Stimulated activated CD4-positive, alpha-beta T cell treated with anti-CD3 and anti-CD28 coated beads, Interleukin-2, amount 100 ng/mL, for 24 hours (primary cell): ENCODE results near the gene WBP2.
"Not testable (repeated sequence)": the region's sequence is repeated elsewhere in the genome, so short reads cannot be mapped to it uniquely, and the experiment has no call there.

ENCODE experiments used
- DNase-seq, 2 donors: peaks; one replicate each; pipeline ENCODE4 v3.0.0-alpha.2; 2020

The WBP2 gene

DNA sequence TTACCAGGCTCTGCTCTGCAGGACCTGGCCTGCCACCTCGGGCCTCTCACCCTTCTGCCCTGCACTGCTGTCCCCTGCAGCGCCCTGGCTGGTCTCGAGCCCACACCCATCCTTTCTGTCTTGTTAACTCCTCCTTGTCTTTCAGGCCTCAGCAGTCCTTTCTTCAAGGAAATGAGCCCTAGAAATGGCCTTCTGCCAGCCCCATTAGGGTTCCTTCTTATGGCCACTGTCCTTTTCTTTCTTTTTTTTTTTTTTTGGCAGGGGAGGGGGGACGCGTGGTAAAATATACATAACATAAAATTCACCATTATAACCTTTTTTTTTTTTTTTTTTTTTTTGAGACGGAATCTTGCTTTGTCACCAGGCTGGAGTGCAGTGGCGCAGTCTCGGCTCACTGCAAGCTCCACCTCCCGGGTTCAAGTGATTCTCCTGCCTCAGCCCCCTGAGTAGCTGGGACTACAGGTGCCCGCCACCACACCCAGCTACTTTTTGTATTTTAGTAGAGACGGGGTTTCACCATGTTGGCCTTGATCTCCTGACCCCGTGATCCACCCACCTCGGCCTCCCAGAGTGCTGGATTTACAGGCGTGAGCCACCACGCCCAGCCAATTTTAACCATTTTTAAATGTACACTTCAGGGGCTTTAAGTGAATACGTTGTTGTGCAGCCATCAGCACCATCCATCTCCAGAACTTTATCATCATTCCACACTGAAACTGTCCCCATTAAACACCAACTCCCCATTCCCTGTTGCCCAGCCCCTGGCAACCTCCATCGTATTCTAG is 10.5 kb upstream of the WBP2 start:
- not testable (repeated sequence) for DNase-seq

DNA sequence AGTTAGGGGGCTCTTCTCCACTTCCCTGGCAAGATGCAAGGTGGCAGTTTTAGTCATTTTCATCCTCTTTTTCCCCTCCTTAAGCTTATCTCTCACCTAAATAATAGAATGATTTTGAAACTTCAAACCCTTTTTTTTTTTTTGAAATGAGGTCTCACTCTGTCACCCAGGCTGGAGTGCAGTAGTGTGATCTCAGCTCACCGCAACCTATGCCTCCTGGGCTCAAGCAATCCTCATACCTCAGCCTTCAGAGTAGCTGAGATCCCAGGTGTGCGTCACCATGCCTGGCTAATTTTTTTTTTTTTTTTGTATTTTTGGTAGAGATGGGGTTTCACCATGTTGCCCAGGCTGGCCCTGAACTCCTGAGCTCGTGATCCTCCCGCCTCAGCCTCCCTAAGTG is 9.8 kb upstream of the WBP2 start:
- DNase-seq: not testable (repeated sequence)

GRCh38 chr17:75864448-75864871 is 9.3 kb upstream of the WBP2 start:
- peak; percentile 30 to 35 for DNase-seq

GRCh38 chr17:75861927-75862317 is 6.8 kb upstream of the WBP2 start:
- no peak for DNase-seq

- DNase-seq: not testable (repeated sequence)
Measured at GRCh38 chr17:75859358-75859757, 4.2 kb upstream of the WBP2 start.

GRCh38 chr17:75856062-75856756 is 1.1 kb upstream of the WBP2 start:
- DNase-seq: no peak

GRCh38 chr17:75854881-75855309 is 240 bp downstream of the WBP2 start:
- DNase-seq: no peak

GRCh38 chr17:75854101-75854748 is 910 bp downstream of the WBP2 start:
- DNase-seq: no peak

GRCh38 chr17:75853433-75853832 is 1.7 kb downstream of the WBP2 start:
- DNase-seq: no peak

DNA sequence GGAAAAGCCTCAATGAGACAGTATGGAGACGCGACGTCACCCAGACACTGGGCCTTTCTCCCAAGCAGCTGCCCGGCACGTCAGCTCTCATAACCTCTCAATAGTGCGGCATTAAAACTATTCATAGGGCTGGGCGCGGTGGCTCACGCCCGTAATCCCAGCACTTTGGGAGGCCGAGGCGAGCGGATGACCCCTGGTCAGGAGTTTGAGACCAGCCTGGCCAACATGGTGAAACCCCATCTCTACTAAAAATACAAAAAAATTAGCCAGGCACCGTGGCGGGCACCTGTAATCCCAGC is 3.5 kb downstream of the WBP2 start:
- not testable (repeated sequence) for DNase-seq

DNA sequence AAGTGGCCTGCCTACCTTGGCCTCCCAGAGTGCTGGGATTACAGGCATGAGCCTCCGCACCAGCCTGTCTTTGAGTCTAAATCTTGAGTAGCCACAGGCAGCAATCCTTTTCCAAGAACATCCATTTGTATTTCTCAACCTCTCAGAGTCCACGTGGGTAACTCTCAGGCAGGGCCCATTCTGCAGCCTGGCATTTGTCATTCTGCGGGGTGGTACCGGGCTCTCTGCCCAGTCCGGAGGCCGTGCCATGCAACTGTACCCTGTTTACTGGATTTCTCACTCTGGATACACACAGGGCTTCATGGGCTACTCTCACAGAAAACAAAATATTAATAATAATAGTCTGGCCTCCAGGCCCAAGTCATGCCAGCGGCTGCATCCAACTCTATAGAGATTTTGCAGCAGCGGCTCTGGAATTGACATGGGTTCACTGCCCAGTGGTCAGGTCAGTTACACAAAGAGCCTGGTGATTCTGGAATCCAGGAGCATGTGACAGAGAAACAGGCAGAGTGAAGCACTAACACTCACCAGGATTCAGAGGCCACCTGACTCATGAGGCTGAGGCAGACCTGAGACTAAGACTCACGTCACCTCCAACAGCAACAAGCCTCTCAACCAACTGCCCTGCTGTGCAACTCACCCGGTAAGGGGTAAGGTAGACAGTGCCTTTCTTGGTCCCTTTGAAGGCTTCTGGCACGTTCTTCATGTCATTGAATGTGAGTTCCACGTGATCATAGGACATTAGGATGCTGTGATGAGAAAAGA is 4.0 kb downstream of the WBP2 start:
- no peak for DNase-seq

GRCh38 chr17:75849724-75850123 is 5.4 kb downstream of the WBP2 start:
- no peak for DNase-seq

DNA sequence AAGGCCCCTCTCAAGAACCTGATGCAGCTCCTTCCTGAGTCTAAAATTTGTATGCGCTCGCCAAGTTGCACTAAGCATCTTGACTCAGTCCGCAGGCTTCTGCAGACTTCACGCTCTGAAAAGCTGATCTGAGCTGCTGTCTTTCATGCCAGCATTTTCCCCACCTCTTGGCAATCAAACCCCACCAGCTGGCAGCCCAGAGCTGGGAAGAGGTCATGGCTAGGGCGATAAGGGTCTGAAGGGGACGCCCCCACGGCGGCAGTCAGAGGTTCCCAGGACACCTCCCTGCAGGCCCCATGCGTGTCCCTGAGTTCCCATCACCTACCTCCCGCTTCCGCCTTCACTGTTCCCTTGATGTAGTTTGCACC is 5.9 kb downstream of the WBP2 start:
- no peak for DNase-seq

GRCh38 chr17:75848523-75849278 is 6.4 kb downstream of the WBP2 start:
- DNase-seq: peak; percentile 92 to 94

DNA sequence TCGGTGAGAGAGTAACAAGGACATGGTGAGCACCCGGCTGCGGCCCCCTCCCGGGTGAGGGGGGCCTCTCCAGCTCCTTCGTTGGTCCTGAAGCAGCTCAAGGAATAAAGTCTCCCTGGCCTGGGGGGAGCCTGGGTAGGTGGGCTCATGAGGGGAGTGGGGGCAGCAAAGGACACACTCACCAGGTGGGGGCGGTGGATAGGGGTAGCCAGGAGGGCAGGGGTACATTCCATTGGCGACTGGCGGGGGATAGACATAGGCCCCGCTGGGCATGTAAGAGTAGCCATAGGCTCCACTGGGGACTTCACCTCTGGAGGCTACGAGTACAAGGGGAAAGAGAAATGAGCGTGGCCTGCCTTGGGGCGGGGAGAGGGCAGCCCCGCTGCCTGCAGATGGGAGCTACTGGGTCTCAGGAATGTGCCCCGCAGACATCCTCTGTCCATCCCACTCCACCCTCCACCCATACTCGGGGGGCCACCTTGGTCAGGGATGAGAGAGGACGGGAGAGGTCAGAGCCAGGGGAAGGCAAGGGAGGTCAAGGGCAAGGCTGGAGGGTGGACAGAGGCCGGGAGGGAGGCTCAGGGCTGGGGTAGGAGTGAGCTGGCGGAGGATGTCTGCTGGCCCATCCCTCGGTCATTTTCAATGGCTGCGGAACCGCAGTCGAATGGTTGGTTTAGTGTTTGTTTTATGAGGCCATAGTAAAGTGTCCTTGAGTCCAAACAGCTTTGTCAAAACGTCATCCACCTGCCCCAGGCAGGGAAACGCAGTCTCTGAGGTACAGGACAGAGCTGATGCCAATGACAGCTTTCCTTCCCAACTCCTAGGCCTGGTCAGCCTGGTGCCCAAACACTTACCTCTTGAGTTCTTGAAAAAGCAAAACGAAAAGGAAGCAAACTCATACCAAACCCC is 7.3 kb downstream of the WBP2 start:
- DNase-seq: no peak

- no peak for DNase-seq
Measured at GRCh38 chr17:75846692-75847613, 8.2 kb downstream of the WBP2 start.

DNA sequence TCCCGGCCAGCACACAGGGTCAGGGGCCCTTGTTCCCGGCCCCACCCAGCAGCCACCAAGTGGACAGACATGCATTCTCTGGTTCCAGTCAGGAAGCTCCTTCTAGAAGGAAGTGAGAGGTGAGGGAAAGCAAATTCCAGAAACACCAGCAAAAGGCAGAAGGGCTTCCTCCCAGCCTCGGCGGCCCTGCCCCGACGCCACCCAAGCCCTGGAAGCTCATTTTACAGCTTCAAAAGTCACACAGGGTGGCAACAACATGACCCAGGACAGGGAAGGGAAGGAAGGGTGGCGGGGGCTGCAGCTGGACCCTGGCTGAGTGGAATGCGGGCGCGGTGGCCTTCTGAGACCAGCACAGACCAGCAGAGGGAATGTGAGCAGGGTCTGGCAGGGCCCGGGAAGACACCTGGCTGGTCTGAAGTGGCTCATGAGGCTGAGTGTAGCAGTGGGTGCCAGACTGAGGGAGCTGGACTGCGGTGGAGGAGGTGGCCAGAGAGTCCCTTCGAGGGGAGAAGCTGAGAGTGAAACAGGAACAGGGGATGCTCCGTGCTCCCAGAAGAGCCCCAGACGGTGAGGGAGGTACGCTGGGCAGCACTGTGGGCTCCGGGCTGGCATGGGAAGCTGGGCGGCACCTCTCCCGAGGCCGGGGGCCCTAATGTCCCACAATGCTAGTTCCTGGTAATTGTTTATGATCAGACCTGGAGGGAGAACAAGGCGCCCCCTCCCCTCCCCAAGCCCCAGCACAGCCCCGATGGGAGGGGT is 9.0 kb downstream of the WBP2 start:
- no peak for DNase-seq

- peak; percentile 74 to 79 for DNase-seq
Measured at GRCh38 chr17:75845058-75845711, 9.9 kb downstream of the WBP2 start.

DNA sequence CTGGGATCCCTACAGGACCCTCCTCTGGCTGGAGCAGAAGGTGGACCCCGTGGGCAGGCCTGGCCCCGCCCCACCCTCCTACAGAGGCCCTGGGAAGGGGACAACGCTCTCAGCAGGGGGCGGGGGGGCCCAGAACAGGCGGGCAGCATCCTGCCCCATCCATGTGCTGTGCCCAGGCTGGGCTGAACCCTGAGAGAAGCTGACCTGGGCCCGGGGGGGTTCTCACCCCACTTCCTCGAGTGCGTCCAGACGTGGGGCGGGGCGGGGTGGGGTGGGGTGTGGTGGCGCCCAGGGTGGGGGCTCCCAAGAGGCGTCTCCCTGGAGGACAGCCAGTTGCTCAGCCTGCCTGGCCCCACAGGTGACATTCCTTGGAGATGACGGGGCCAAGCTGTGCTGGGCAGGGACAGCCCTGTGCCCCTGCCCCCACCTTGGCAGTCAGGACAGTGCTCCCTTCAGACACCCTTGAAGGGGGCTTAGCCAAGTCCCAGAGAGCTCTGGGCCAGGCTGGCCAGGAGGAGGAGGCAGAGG is 10.5 kb downstream of the WBP2 start:
- DNase-seq: peak; percentile 26 to 47
